ENCODE data around the gene PRPF40A. TPM values are rescaled to one million over a fixed set of nuclear protein-coding genes. Genes with fewer than 3 reads are reported as not detected.

Gene PRPF40A
- total and polyA plus RNA-seq, 9 of the 15 experiments (the other 6 are each of a cell fraction or from before 2014, with no cell fraction given): 168 to 304 (median 264) TPM

DNA sequence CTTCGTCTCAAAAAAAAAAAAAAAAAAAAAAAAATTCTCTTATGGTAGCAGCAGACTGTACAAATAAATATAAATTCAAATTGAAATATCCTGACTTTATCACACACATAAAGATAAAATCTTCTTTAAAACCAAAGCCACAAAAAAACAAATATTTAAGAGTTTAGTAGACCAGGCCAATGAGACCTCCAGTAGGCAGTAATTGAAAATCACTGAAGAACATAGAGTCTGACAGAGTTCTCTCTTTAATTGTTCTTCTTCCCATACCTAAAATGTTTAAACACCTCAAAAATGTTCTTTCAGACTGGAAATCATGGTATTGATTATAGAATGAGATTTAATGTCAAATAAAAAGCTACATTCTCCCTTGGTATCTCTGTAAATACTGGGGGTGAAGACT is 20.8 kb downstream of the PRPF40A start (continued):
- TF ChIP-seq ATF6 (CRISPR knock-in tag; IDR thresholded peaks at IDR 0.05): no peak
- no peak for TF ChIP-seq RBM14 (IDR thresholded peaks at IDR 0.05; ENCODE audit: borderline replicate concordance, insufficient read depth, low read depth, low read length)
- TF ChIP-seq, protein P1, sequence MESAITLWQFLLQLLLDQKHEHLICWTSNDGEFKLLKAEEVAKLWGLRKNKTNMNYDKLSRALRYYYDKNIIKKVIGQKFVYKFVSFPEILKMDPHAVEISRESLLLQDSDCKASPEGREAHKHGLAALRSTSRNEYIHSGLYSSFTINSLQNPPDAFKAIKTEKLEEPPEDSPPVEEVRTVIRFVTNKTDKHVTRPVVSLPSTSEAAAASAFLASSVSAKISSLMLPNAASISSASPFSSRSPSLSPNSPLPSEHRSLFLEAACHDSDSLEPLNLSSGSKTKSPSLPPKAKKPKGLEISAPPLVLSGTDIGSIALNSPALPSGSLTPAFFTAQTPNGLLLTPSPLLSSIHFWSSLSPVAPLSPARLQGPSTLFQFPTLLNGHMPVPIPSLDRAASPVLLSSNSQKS (CRISPR knock-in tag; IDR thresholded peaks at IDR 0.05): no peak
- TF ChIP-seq, protein P2, sequence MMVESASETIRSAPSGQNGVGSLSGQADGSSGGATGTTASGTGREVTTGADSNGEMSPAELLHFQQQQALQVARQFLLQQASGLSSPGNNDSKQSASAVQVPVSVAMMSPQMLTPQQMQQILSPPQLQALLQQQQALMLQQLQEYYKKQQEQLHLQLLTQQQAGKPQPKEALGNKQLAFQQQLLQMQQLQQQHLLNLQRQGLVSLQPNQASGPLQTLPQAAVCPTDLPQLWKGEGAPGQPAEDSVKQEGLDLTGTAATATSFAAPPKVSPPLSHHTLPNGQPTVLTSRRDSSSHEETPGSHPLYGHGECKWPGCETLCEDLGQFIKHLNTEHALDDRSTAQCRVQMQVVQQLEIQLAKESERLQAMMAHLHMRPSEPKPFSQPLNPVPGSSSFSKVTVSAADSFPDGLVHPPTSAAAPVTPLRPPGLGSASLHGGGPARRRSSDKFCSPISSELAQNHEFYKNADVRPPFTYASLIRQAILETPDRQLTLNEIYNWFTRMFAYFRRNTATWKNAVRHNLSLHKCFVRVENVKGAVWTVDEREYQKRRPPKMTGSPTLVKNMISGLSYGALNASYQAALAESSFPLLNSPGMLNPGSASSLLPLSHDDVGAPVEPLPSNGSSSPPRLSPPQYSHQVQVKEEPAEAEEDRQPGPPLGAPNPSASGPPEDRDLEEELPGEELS (CRISPR knock-in tag; IDR thresholded peaks at IDR 0.05; ENCODE audit: borderline replicate concordance): no peak
- TF ChIP-seq ILF3 (IDR thresholded peaks at IDR 0.05; ENCODE audit: borderline replicate concordance): no peak
- TF ChIP-seq MBD2 (IDR thresholded peaks at IDR 0.05; ENCODE audit: borderline replicate concordance, low read depth): no peak
- TF ChIP-seq PTBP1 (IDR thresholded peaks at IDR 0.05; ENCODE audit: low read depth, low read length): no peak
- TF ChIP-seq ZZZ3 (IDR thresholded peaks at IDR 0.05): no peak
- no peak for TF ChIP-seq HOXB6 (CRISPR knock-in tag; IDR thresholded peaks at IDR 0.05; ENCODE audit: borderline replicate concordance)
- no peak for TF ChIP-seq ZC3H4 (CRISPR knock-in tag; IDR thresholded peaks at IDR 0.05; ENCODE audit: borderline replicate concordance)
- TF ChIP-seq BACH1 (tag; IDR thresholded peaks at IDR 0.05): no peak
